HepG2 (cell line): ENCODE results near the gene BAG3. TPM values are rescaled to one million over a fixed set of nuclear protein-coding genes. Genes with fewer than 3 reads are reported as not detected.

Experiments used
- ATAC-seq: fragments of 200-7000 bp; cut with Tn5 transposase; 3 replicates; pipeline ENCODE4 v1.9.1; 2020; ENCODE audit warnings: mild to moderate bottlenecking, moderate library complexity
- BruUV-seq: library from RNA; stranded (reverse); fragments of 400-500 nt; replicated peaks from 2 replicates; lab custom pipeline; 2021; lab: Mats Ljungman, UMichigan
- CTCF ChIA-PET: fragments of 300-600 bp; formaldehyde crosslinking; extraction: SDS; loops from one replicate; lab custom pipeline; 2021; ENCODE audit warnings: low total read pairs, inconsistent platforms, low intra/inter-chr PET ratio; lab: Yijun Ruan, JAX
- POLR2A ChIA-PET: fragments of 350-600 bp; sonication (Branson Sonifier 250); formaldehyde crosslinking; loops from one replicate; lab custom pipeline; 2020; ENCODE audit warnings: antibody characterized with exemption, inconsistent platforms; lab: Yijun Ruan, JAX
- DNase-seq: peaks from one replicate; pipeline ENCODE4 v3.0.0-alpha.2; 2015; ENCODE audit warnings: low spot score
- FAIRE-seq: peaks from 3 replicates; lab custom pipeline; 2011; peaks lifted over from hg19 to GRCh38; lab: Jason Lieb, UNC
- H2AFZ ChIP-seq: one replicate; pipeline ENCODE4 v1.6.1; 2011; ENCODE audit warnings: low read length, inconsistent platforms
- H3K27ac ChIP-seq: fragments of 300-600 bp; 3 replicates; pipeline ENCODE4 v1.8.0; 2011; ENCODE audit warnings: mixed run types, mild to moderate bottlenecking, mixed read lengths, low read length, inconsistent platforms; ENCODE audit not compliant: insufficient read depth; ENCODE audit errors: extremely low read length
- H3K27me3 ChIP-seq, 2 experiments: fragments of 200-600 bp in 1 of 2; 2 replicates in 1 of 2; 3 replicates in 1 of 2; pipeline versions ENCODE4 v1.6.0 to v1.8.0; 2011; ENCODE audit warnings: low read length in 2 of 2, mild to moderate bottlenecking in 2 of 2, moderate library complexity in 2 of 2, inconsistent platforms in 1 of 2; ENCODE audit not compliant: insufficient read depth in 2 of 2, control insufficient read depth in 1 of 2
- H3K36me3 ChIP-seq, 2 experiments: fragments of 200-600 bp in 1 of 2; replicated peaks in 1 of 2; 2 replicates in 1 of 2; 3 replicates in 1 of 2; pipeline versions ENCODE4 v1.5.1 to v1.8.0; 2011; ENCODE audit warnings: low read length in 2 of 2, inconsistent platforms in 1 of 2; ENCODE audit not compliant: insufficient read depth in 2 of 2, control insufficient read depth in 1 of 2
- H3K4me1 ChIP-seq: 2 replicates; pipeline ENCODE4 v1.5.1; 2012; ENCODE audit warnings: low read length, inconsistent platforms; ENCODE audit not compliant: insufficient read depth
- H3K4me2 ChIP-seq: 2 replicates; pipeline ENCODE4 v1.6.0; 2011; ENCODE audit warnings: low read depth, low read length, inconsistent platforms
- H3K4me3 ChIP-seq, 3 experiments: fragments of 200-600 bp in 1 of 3; sonication (generic), shearing (Covaris generic) in 1 of 3; replicated peaks in 1 of 3; 2 replicates each; pipeline ENCODE4 v1.5.1; 2011 to 2016; ENCODE audit warnings: low read length in 3 of 3, inconsistent platforms in 2 of 3, low read depth in 2 of 3, mild to moderate bottlenecking in 2 of 3, control low read depth in 1 of 3, mixed read lengths in 1 of 3; ENCODE audit not compliant: insufficient read depth in 1 of 3
- H3K79me2 ChIP-seq: one replicate; pipeline ENCODE4 v1.6.1; 2011; ENCODE audit warnings: low read length, inconsistent platforms; ENCODE audit not compliant: insufficient read depth
- H3K9ac ChIP-seq: 2 replicates; pipeline ENCODE4 v1.6.0; 2011; ENCODE audit warnings: mild to moderate bottlenecking, low read depth, low read length, inconsistent platforms; ENCODE audit not compliant: insufficient read depth
- H3K9me3 ChIP-seq: 2 replicates; pipeline ENCODE4 v1.5.1; 2012; ENCODE audit warnings: mild to moderate bottlenecking, low read length
- H4K20me1 ChIP-seq: 2 replicates; pipeline ENCODE4 v1.6.0; 2011; ENCODE audit warnings: inconsistent platforms, mild to moderate bottlenecking, low read length, moderate library complexity; ENCODE audit not compliant: insufficient read depth
- FOXC1 ChIP-seq: sonication (generic); formaldehyde crosslinking; IDR thresholded peaks from 2 replicates; pipeline ENCODE4 v1.8.0; 2022; ENCODE audit warnings: mild to moderate bottlenecking, missing genetic modification reagents, borderline replicate concordance
- MEF2D ChIP-seq: sonication (generic); formaldehyde crosslinking; IDR thresholded peaks from 2 replicates; pipeline ENCODE4 v1.5.1; 2020; ENCODE audit warnings: mild to moderate bottlenecking, missing genetic modification reagents
- NFYB ChIP-seq: sonication (generic); formaldehyde crosslinking; IDR thresholded peaks from 2 replicates; pipeline ENCODE4 v1.4.0; 2020; ENCODE audit warnings: missing genetic modification reagents
- PRPF4 ChIP-seq: fragments of 200-400 bp; formaldehyde crosslinking; IDR thresholded peaks from 2 replicates; pipeline ENCODE4 v1.6.1; 2016; ENCODE audit warnings: low read length, low read depth; ENCODE audit not compliant: poor library complexity, severe bottlenecking
- SIN3B ChIP-seq: fragments of 150-350 bp; IDR thresholded peaks from 2 replicates; pipeline ENCODE4 v1.6.1; 2014; ENCODE audit warnings: low read length
- SOX6 ChIP-seq, 2 experiments: fragments of 450-650 bp in 1 of 2; sonication (generic) in 1 of 2; formaldehyde crosslinking in 1 of 2; IDR thresholded peaks; 2 replicates each; pipeline versions ENCODE4 v1.4.0 to v1.6.1; 2017 to 2020; ENCODE audit warnings: antibody characterized with exemption in 1 of 2, mild to moderate bottlenecking in 1 of 2, missing genetic modification reagents in 1 of 2
- SRF ChIP-seq: IDR thresholded peaks from 2 replicates; pipeline ENCODE4 v1.6.1; 2011; ENCODE audit warnings: mild to moderate bottlenecking, low read depth, low read length, moderate library complexity
- TEAD2 ChIP-seq: sonication (generic); formaldehyde crosslinking; IDR thresholded peaks from 2 replicates; pipeline ENCODE4 v1.9.0; 2021; ENCODE audit warnings: missing genetic modification reagents
- ZBTB21 ChIP-seq: sonication (generic); formaldehyde crosslinking; IDR thresholded peaks from 2 replicates; pipeline ENCODE4 v1.4.0; 2020; ENCODE audit warnings: missing genetic modification reagents
- ZFY ChIP-seq: sonication (generic); formaldehyde crosslinking; IDR thresholded peaks from 2 replicates; pipeline ENCODE4 v1.4.0; 2020; ENCODE audit warnings: missing genetic modification reagents
- ZNF367 ChIP-seq: sonication (generic); formaldehyde crosslinking; IDR thresholded peaks from 2 replicates; pipeline ENCODE4 v1.4.0; 2020; ENCODE audit warnings: missing genetic modification reagents, borderline replicate concordance
- ZNF546 ChIP-seq: sonication (generic); formaldehyde crosslinking; conservative IDR thresholded peaks from 2 replicates; pipeline ENCODE4 v1.8.1; 2023; ENCODE audit warnings: mild to moderate bottlenecking, missing genetic modification reagents
- ZNF839 ChIP-seq: sonication (generic); formaldehyde crosslinking; IDR thresholded peaks from 2 replicates; pipeline ENCODE4 v1.4.0; 2020; ENCODE audit warnings: missing genetic modification reagents, mild to moderate bottlenecking, borderline replicate concordance
- WGBS: methylation state at CpG from one replicate; pipeline ENCODE4 v1.1.6; 2017; ENCODE audit warnings: low lambda C conversion rate; 5-methylcytosine and 5-hydroxymethylcytosine counted together
- in situ Hi-C: cut with HindIII; loops from 2 replicates; pipeline ENCODE4 v1.10.0; 2017; ENCODE audit warnings: low pct_unique_long_range_greater_than_20kb; ENCODE audit not compliant: extremely low pct_ligation_motif_present
- intact Hi-C: fragments of 100-400 bp; cut with micrococcal nuclease; formaldehyde crosslinking; loops from one replicate; pipeline ENCODE4 v1.10.0; 2022; ENCODE audit not compliant: unreplicated experiment
- polyA plus RNA-seq, 8 experiments: library from polyadenylated mRNA; depleted of rRNA in 3 of 8; stranded (reverse) in 7 of 8; unstranded in 1 of 8; fragments of >200 nt; fragmentation: Illumina TruSeq in 4 of 8; extraction: Trizol in 4 of 8; gene quantifications; 2 replicates each; pipeline versions ENCODE4 v1.2.1 to v1.2.3, GENCODE V29; 2011 to 2016; ENCODE audit warnings: low read depth in 4 of 8, missing spikeins in 1 of 8, mixed read lengths in 1 of 8; ENCODE audit not compliant: insufficient read depth in 1 of 8
- total RNA-seq, 5 experiments: library from RNA; depleted of rRNA; stranded (reverse); fragments of >200 nt; fragmentation: Illumina TruSeq; extraction: Trizol; gene quantifications; 2 replicates each; pipeline ENCODE4 v1.2.3, GENCODE V29; 2016; ENCODE audit warnings: low read depth in 1 of 5
- TF ChIP-seq, protein P1 (sequence below): sonication (generic); formaldehyde crosslinking; IDR thresholded peaks from 2 replicates; pipeline ENCODE4 v1.4.0; 2020; ENCODE audit warnings: mild to moderate bottlenecking, low read depth, missing genetic modification reagents
- TF ChIP-seq, protein P2 (sequence below): IDR thresholded peaks from 2 replicates; pipeline ENCODE4 v1.6.1; 2012; ENCODE audit warnings: low read length, improper control_type of control experiment
- TF ChIP-seq, protein P3 (sequence below): sonication (generic); formaldehyde crosslinking; IDR thresholded peaks from 2 replicates; pipeline ENCODE4 v1.4.0; 2020; ENCODE audit warnings: low read depth, mild to moderate bottlenecking, missing genetic modification reagents
- TF ChIP-seq, protein P4 (sequence below): sonication (generic); formaldehyde crosslinking; IDR thresholded peaks from 2 replicates; pipeline ENCODE4 v1.5.0; 2020; ENCODE audit warnings: mild to moderate bottlenecking, missing genetic modification reagents, moderate library complexity
- TF ChIP-seq, protein P5 (sequence below): sonication (generic); formaldehyde crosslinking; IDR thresholded peaks from 2 replicates; pipeline ENCODE4 v1.8.1; 2023; ENCODE audit warnings: mild to moderate bottlenecking, inconsistent platforms, moderate library complexity, missing genetic modification reagents, borderline replicate concordance

BAG3 gene
- total and polyA plus RNA-seq, 2 of the 13 experiments (the other 11 are each of a cell fraction or from before 2014, with no cell fraction given), result 2.9 to 6.7 TPM

DNA sequence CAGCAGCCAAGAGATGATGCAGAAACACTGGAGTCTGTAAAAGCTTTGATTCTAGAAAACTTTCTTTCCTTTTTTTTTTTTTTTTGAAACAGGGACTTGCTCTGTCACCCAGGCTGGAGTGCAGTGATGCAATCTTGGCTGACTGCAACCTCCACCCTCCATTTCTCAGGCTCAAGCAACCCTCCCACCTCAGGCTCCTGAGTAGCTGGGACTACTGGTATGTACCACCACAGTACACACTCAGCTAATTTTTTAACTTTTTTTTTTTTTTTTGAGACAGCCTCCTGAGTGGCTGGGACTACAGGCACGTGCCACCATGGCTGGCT is 17.0 kb upstream of the BAG3 start (continued):
- no peak for TF ChIP-seq SOX6 (IDR thresholded peaks at IDR 0.05)
- TF ChIP-seq SOX6 (CRISPR knock-in tag; IDR thresholded peaks at IDR 0.05), result no peak
- no peak for TF ChIP-seq ZNF839 (CRISPR knock-in tag)
- TF ChIP-seq FOXC1 (CRISPR knock-in tag), result no peak
- TF ChIP-seq ZBTB21 (CRISPR knock-in tag), result no peak
- TF ChIP-seq ZFY, result no peak
- TF ChIP-seq MEF2D (CRISPR knock-in tag), result no peak
- TF ChIP-seq, protein P1, sequence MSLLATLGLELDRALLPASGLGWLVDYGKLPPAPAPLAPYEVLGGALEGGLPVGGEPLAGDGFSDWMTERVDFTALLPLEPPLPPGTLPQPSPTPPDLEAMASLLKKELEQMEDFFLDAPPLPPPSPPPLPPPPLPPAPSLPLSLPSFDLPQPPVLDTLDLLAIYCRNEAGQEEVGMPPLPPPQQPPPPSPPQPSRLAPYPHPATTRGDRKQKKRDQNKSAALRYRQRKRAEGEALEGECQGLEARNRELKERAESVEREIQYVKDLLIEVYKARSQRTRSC, result no peak
- no peak for TF ChIP-seq NFYB (CRISPR knock-in tag)
- TF ChIP-seq ZNF546 (CRISPR knock-in tag), result no peak
- TF ChIP-seq SRF, result no peak
- no peak for TF ChIP-seq TEAD2 (CRISPR knock-in tag)

DNA sequence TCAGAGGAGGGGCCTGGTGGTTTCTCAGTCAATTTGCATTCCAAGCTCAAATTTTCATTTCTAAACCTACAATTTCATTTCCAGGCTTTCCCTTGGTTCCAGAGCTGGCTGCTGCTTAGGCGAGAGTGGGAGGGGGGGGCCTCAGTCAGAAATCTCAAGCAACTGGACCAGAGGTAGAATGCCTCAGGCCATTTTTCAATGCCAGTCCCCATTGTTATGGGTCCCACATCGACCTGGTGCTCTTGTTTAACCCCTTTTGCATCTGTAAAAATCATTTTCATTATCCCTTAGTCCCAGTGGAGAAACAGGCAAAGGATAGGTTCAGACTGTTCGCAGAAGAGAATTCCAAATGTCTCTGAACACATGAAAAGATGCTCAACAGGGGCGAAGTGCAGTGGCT is 13.5 kb upstream of the BAG3 start:
- CTCF ChIA-PET, result no interaction called here
- FAIRE-seq (no peak), DNase-seq (no peak), ATAC-seq (no peak)
- no TSS peak for BruUV-seq
- Histone ChIP-seq H3K79me2 (no peaks in the 10 kb centered on the region), H3K9me3 (no peaks in the 10 kb centered on the region), H3K4me3 (no peak overlapping the region), H3K9ac (no peak overlapping the region), H3K27ac (no peak overlapping the region), H4K20me1 (no peaks in the 10 kb centered on the region), H3K4me2 (no peak overlapping the region), H3K4me1 (peaks cover 88% of the 10 kb centered on the region), H3K36me3 (no peaks in the 10 kb centered on the region), H2AFZ (no peak overlapping the region), H3K27me3 (no peaks in the 10 kb centered on the region; a peak in 1 of 5 replicates)
- 63% methylated on average over 4 of the region's 4 CpGs for WGBS
- intact Hi-C loops, result no loop called here
- POLR2A ChIA-PET, result no interaction called here
- in situ Hi-C loops, result no loop called here
- TF ChIP-seq, protein P2, sequence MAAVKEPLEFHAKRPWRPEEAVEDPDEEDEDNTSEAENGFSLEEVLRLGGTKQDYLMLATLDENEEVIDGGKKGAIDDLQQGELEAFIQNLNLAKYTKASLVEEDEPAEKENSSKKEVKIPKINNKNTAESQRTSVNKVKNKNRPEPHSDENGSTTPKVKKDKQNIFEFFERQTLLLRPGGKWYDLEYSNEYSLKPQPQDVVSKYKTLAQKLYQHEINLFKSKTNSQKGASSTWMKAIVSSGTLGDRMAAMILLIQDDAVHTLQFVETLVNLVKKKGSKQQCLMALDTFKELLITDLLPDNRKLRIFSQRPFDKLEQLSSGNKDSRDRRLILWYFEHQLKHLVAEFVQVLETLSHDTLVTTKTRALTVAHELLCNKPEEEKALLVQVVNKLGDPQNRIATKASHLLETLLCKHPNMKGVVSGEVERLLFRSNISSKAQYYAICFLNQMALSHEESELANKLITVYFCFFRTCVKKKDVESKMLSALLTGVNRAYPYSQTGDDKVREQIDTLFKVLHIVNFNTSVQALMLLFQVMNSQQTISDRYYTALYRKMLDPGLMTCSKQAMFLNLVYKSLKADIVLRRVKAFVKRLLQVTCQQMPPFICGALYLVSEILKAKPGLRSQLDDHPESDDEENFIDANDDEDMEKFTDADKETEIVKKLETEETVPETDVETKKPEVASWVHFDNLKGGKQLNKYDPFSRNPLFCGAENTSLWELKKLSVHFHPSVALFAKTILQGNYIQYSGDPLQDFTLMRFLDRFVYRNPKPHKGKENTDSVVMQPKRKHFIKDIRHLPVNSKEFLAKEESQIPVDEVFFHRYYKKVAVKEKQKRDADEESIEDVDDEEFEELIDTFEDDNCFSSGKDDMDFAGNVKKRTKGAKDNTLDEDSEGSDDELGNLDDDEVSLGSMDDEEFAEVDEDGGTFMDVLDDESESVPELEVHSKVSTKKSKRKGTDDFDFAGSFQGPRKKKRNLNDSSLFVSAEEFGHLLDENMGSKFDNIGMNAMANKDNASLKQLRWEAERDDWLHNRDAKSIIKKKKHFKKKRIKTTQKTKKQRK, result no peak
- no peak for TF ChIP-seq SIN3B
- no peak for TF ChIP-seq PRPF4
- TF ChIP-seq ZNF367 (CRISPR knock-in tag), result no peak
- TF ChIP-seq, protein P3, sequence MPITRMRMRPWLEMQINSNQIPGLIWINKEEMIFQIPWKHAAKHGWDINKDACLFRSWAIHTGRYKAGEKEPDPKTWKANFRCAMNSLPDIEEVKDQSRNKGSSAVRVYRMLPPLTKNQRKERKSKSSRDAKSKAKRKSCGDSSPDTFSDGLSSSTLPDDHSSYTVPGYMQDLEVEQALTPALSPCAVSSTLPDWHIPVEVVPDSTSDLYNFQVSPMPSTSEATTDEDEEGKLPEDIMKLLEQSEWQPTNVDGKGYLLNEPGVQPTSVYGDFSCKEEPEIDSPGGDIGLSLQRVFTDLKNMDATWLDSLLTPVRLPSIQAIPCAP, result no peak
- TF ChIP-seq, protein P4, sequence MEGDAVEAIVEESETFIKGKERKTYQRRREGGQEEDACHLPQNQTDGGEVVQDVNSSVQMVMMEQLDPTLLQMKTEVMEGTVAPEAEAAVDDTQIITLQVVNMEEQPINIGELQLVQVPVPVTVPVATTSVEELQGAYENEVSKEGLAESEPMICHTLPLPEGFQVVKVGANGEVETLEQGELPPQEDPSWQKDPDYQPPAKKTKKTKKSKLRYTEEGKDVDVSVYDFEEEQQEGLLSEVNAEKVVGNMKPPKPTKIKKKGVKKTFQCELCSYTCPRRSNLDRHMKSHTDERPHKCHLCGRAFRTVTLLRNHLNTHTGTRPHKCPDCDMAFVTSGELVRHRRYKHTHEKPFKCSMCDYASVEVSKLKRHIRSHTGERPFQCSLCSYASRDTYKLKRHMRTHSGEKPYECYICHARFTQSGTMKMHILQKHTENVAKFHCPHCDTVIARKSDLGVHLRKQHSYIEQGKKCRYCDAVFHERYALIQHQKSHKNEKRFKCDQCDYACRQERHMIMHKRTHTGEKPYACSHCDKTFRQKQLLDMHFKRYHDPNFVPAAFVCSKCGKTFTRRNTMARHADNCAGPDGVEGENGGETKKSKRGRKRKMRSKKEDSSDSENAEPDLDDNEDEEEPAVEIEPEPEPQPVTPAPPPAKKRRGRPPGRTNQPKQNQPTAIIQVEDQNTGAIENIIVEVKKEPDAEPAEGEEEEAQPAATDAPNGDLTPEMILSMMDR (CRISPR knock-in tag), result no peak
- TF ChIP-seq, protein P5, sequence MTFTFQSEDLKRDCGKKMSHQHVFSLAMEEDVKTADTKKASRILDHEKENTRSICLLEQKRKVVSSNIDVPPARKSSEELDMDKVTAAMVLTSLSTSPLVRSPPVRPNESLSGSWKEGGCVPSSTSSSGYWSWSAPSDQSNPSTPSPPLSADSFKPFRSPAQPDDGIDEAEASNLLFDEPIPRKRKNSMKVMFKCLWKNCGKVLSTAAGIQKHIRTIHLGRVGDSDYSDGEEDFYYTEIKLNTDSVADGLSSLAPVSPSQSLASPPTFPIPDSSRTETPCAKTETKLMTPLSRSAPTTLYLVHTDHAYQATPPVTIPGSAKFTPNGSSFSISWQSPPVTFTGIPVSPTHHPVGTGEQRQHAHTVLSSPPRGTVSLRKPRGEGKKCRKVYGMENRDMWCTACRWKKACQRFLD (CRISPR knock-in tag), result no peak
